Heart left ventricle (tissue), 16 donors: ENCODE data around the gene TSSC4. TPM values are rescaled to one million over a fixed set of nuclear protein-coding genes. Genes with fewer than 3 reads are reported as not detected.
"Not testable (repeated sequence)": the region's sequence is repeated elsewhere in the genome, so short reads cannot be mapped to it uniquely, and the experiment has no call there.

ENCODE experiments used
- ATAC-seq, 4 donors: fragments of 200-7000 bp; cut with Tn5 transposase; one replicate each; pipeline ENCODE4 v1.9.1; 2020 to 2022; ENCODE audit warnings: moderate library complexity in 4 of 4, mild to moderate bottlenecking in 3 of 4, moderate number of reproducible peaks in 1 of 4
- DNase-seq, 5 donors: peaks; one replicate each; pipeline ENCODE4 v3.0.0-alpha.2; 2020
- H3K27ac ChIP-seq, 12 donors: fragments of 200-600 bp; sonication (generic) in 4 of 12; one replicate each; pipeline versions ENCODE4 v1.5.0 to v1.8.0; 2016 to 2022; ENCODE audit warnings: mild to moderate bottlenecking in 2 of 12
- H3K27me3 ChIP-seq, 9 donors: fragments of 200-600 bp; sonication (generic) in 2 of 9; one replicate each; pipeline versions ENCODE4 v1.5.1 to v1.8.0; 2016 to 2022; ENCODE audit warnings: mild to moderate bottlenecking in 3 of 9
- H3K36me3 ChIP-seq, 9 donors: fragments of 200-600 bp; sonication (generic) in 2 of 9; one replicate each; pipeline versions ENCODE4 v1.5.0 to v1.8.0; 2018 to 2022; ENCODE audit warnings: mild to moderate bottlenecking in 2 of 9
- H3K4me1 ChIP-seq, 12 donors: fragments of 200-600 bp; sonication (generic) in 4 of 12; one replicate each; pipeline versions ENCODE4 v1.5.0 to v1.8.0; 2016 to 2022; ENCODE audit warnings: mild to moderate bottlenecking in 3 of 12
- H3K4me3 ChIP-seq, 12 donors: fragments of 200-600 bp; sonication (generic) in 4 of 12; one replicate each; pipeline versions ENCODE4 v1.5.0 to v1.8.0; 2017 to 2022; ENCODE audit warnings: mild to moderate bottlenecking in 9 of 12, moderate library complexity in 4 of 12
- H3K9me3 ChIP-seq, 12 donors: fragments of 200-600 bp; sonication (generic) in 4 of 12; one replicate each; pipeline versions ENCODE4 v1.5.0 to v1.8.0; 2016 to 2022; ENCODE audit warnings: mild to moderate bottlenecking in 1 of 12
- POLR2A ChIP-seq, 2 donors: fragments of 450-650 bp; IDR thresholded peaks; one replicate each; pipeline ENCODE4 v1.6.1; 2017; ENCODE audit warnings: antibody characterized with exemption in 2 of 2, mild to moderate bottlenecking in 2 of 2, moderate library complexity in 2 of 2
- WGBS, 4 donors: extraction: QIAGEN DNeasy Blood & Tissue Kit in 2 of 4; methylation state at CpG; one replicate each; pipeline versions ENCODE4 v1.1.5 to v1.1.7; 2013 to 2018; 5-methylcytosine and 5-hydroxymethylcytosine counted together
- intact Hi-C, 10 donors: fragments of 100-400 bp; cut with DNase I; formaldehyde crosslinking; loops; one replicate each; pipeline versions ENCODE4 v1.11.1 to v1.14.2; 2022
- polyA plus RNA-seq, 2 donors: library from polyadenylated mRNA; stranded (reverse); fragments of 200-250 nt; gene quantifications; one replicate each; pipeline ENCODE4 v1.2.3, GENCODE V29; 2013
- total RNA-seq, 9 donors: library from RNA; depleted of rRNA in 2 of 9; stranded (reverse); fragments of >200 nt in 2 of 9; fragmentation: NEBNext Ultra II Directional in 3 of 9; extraction: Animal tissue kit (Norgen Biotek cat#: 25700) in 3 of 9; gene quantifications; one replicate each; pipeline versions ENCODE4 v1.1.0 to v1.2.4, GENCODE V29; 2016 to 2023
- TF ChIP-seq, protein P1 (sequence below), 12 donors: fragments of 200-600 bp; sonication (generic) in 4 of 12; IDR thresholded peaks; one replicate each; pipeline versions ENCODE4 v1.5.0 to v1.8.0; 2018 to 2022; ENCODE audit warnings: antibody characterized with exemption in 12 of 12, mild to moderate bottlenecking in 5 of 12
- donor health status: ischemic (EF 13 %, LVEDD 7.1; RV severe dilation, severe dysfunction).
- donor health status: healthy with polysubstance abuse.
- donor health status: DM: no; HTN: yes; CAD: no.
- donor health status: DM: no; HTN: no; CAD: no.
- donor health status: ischemic (EF 25% LVEDD 6.9; RV normal size, moderate dysfunction).
- donor health status: ischemic (EF 25% LVEDD 5.7; RV mildly dilated, moderate dysfunction).
- donor health status: healthy.
- donor health status: DM: yes; HTN: yes; CAD: no.
- donor health status: ischemic (EF 35%, LVEDD 5.7; RV mildly dilated, moderate dysfunction).
- donor health status: nonischemic (EF 11% LVEDD 7.7; RV severe dilation, severe dysfunction).
- donor health status: DM: yes; HTN: yes; CAD: no.
- donor health status: PGD.
- donor health status: ischemic (EF 29% LVEDD 5.4; RV normal size, mild dysfunction).
- donor health status: nonischemic (EF 23%, LVEDD 6.1; RV moderate dilation, normal function).

The TSSC4 gene
- total and polyA plus RNA-seq, 11 donors = 23.4 to 75.9 (median 37.2) TPM

DNA sequence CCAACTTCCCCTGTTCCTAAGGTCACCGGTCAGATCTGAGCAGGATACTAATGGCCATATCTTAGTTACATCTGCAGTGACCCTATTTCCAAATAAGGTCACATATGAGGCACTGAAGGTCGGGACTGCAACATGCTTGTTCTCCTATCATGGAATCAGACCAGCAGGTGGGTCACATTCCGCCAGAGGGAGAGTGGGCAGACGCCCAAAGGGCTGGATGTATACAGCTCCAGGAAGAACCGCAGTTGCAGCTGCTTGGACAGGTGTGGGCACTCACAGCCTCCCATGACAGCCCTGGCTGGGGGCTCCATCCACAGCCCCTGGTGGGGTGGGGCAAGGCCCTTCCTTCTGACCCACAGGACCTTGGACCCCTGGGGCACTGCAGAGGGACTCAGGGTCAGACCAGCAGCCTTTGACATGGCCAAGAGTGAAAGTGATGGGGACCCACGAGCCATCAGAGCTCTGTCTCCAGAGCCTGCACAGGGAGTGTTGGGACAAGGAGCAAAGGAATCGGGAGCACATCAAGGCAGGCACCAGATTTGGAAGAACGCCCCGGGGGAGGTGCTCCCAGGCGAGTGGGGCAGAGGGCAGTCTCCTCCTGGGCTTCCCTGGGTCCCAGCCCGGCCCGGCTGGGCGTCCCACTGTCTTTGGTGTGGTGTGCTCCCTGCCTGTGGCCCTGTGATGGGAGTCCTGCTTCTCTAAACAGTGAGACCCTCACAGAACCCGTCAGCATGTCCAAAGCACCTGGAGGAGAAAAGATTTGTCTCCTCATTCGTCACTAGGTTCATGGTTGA lies 36.8 kb upstream of the TSSC4 start:
- Histone ChIP-seq H3K36me3 (no peaks in the 10 kb centered on the region), H3K4me3 (no peak overlapping the region), H3K27ac (no peak overlapping the region), H3K9me3 (no peaks in the 10 kb centered on the region), H3K4me1 (peaks cover 0 to 27% (median 10%) of the 10 kb centered on the region in 12 donors), H3K27me3 (no peaks in the 10 kb centered on the region)
- WGBS, 4 donors = 86 to 88% (median 87%) methylated on average over 14 to 15 of the region's 15 CpGs
- intact Hi-C loops = no loop called here
- TF ChIP-seq, protein P1, sequence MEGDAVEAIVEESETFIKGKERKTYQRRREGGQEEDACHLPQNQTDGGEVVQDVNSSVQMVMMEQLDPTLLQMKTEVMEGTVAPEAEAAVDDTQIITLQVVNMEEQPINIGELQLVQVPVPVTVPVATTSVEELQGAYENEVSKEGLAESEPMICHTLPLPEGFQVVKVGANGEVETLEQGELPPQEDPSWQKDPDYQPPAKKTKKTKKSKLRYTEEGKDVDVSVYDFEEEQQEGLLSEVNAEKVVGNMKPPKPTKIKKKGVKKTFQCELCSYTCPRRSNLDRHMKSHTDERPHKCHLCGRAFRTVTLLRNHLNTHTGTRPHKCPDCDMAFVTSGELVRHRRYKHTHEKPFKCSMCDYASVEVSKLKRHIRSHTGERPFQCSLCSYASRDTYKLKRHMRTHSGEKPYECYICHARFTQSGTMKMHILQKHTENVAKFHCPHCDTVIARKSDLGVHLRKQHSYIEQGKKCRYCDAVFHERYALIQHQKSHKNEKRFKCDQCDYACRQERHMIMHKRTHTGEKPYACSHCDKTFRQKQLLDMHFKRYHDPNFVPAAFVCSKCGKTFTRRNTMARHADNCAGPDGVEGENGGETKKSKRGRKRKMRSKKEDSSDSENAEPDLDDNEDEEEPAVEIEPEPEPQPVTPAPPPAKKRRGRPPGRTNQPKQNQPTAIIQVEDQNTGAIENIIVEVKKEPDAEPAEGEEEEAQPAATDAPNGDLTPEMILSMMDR (IDR thresholded peaks at IDR 0.05) = no peak
- no peak for TF ChIP-seq POLR2A (IDR thresholded peaks at IDR 0.05)
- no peak for DNase-seq
- no peak for ATAC-seq

DNA sequence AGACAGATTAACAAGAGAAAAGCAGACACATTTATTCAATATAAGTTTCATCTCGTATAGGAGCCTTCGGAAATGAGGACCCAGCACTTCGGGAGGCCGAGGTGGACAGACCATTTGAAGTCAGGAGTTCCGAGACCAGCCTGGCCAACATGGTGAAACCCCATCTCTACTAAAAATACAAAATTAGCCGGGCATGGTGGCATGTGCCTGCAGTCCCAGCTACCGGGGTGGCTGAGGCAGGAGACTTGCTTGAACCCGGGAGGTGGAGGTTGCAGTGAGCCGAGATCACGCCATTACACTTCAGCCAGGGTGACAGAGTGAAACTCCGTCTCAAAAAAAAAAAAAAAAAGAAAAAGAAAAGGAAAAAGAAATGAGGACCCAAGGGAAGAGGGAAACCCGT lies 36.2 kb upstream of the TSSC4 start:
- H3K27ac ChIP-seq, H3K4me3 ChIP-seq, H3K27me3 ChIP-seq, ATAC-seq, intact Hi-C loops, H3K36me3 ChIP-seq, H3K9me3 ChIP-seq, DNase-seq: not testable (repeated sequence)
- H3K4me1 ChIP-seq = peaks cover 0 to 27% (median 10%) of the 10 kb centered on the region in 12 donors
- WGBS, 4 donors = 89 to 97% (median 94%) methylated on average over 12 of the region's 12 CpGs

DNA sequence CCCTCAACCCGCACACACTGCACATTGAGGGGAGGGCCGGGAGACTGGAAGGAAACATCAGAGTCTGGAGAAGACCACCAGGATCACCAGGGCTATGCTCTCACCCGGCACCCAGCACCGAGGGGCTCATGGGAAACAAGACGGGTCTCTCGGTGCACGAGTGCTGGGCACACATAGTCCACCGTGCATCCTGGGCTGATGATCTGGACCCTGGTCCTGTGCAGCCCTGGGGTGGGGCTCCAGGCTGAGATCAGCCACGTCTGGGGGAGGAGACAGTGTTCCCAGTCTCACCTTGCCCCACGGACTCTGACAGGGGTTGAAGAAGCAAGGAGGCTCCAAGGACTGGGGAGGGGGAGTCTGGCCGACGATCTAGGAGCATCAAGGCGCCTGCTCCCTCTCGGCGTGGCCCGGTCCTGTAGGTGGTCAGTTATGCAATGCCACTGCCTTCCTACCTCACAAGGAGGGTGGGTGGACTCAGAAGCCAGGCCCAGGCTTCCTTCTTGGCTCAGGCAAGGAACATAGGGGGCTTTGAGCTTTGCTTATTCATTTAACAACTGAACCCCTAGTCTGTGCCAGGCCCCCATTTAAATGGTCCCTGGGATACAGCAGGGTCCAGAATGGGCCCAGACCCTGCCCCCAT lies 34.9 kb upstream of the TSSC4 start:
- Histone ChIP-seq H3K4me3 (no peak overlapping the region), H3K27me3 (no peaks in the 10 kb centered on the region), H3K9me3 (no peaks in the 10 kb centered on the region), H3K4me1 (peaks cover 0 to 27% (median 10%) of the 10 kb centered on the region in 12 donors), H3K36me3 (no peaks in the 10 kb centered on the region), H3K27ac (no peak overlapping the region)
- no peak for ATAC-seq
- intact Hi-C loops = loop anchor here in 4 of 10 donors (5.0 kb wide), 1 partner anchor 38 kb away; no protein-coding TSS in a partner anchor
- no peak for DNase-seq
- WGBS, 4 donors = 86 to 95% (median 87%) methylated on average over 15 to 16 of the region's 16 CpGs
- TF ChIP-seq, protein P1 (IDR thresholded peaks at IDR 0.05) = no peak
- no peak for TF ChIP-seq POLR2A (IDR thresholded peaks at IDR 0.05)

DNA sequence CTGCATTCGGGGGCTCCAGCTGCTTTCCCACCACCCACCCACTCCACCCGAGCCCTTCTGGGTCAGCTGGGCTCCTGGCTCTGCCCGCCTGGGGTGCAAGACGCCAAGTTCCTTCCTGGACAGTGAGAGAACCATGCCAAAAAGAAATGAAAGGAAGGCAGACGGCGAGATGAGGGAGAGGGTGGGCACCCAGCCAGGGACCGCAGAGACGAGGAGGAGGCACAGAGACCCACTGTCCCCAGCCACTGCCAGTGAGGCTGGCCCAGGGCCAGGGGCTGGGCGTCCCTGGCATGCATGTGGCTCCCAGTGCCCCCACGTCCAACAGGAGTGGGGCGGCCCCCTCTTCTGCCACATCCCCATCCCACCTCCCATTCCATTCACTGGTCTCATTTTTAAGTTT lies 34.3 kb upstream of the TSSC4 start:
- intact Hi-C loops = loop anchor here in 4 of 10 donors (5.0 kb wide), 1 partner anchor 39 kb away; no protein-coding TSS in a partner anchor
- Histone ChIP-seq H3K27ac (no peak overlapping the region), H3K4me3 (no peak overlapping the region), H3K27me3 (no peaks in the 10 kb centered on the region), H3K4me1 (peaks cover 0 to 27% (median 10%) of the 10 kb centered on the region in 12 donors), H3K9me3 (no peaks in the 10 kb centered on the region), H3K36me3 (no peaks in the 10 kb centered on the region)
- ATAC-seq = peak in 1 of 4 donors; percentile 32
- DNase-seq = peak in 2 of 5 donors; percentile 45 to 66
- TF ChIP-seq, protein P1 (IDR thresholded peaks at IDR 0.05) = no peak
- TF ChIP-seq POLR2A (IDR thresholded peaks at IDR 0.05) = no peak
- 39 to 55% (median 46%) methylated on average over 11 of the region's 11 CpGs for WGBS, 4 donors
